Stomach (tissue), 9 donors: Measurements from ENCODE around the gene ERBB4. TPM values are rescaled to one million over a fixed set of nuclear protein-coding genes. Genes with fewer than 3 reads are reported as not detected.

Experiments
- DNase-seq, 2 donors: peaks; one replicate each; pipeline versions ENCODE4 v3.0.0 to v3.0.0-alpha.2; 2013 to 2019
- H3K27ac ChIP-seq, 5 donors: fragments of 200-600 bp in 4 of 5; sonication (generic) in 4 of 5; one replicate each; pipeline ENCODE4 v1.5.1; 2013 to 2019; ENCODE audit warnings: mild to moderate bottlenecking in 1 of 5, moderate library complexity in 1 of 5
- H3K27me3 ChIP-seq, 3 donors: fragments of 200-600 bp; sonication (generic); one replicate each; pipeline ENCODE4 v1.5.1; 2017 to 2019; ENCODE audit warnings: mixed run types in 1 of 3
- H3K36me3 ChIP-seq, 4 donors: fragments of 200-600 bp; sonication (generic); 1 replicate in 3 of 4; 2 replicates in 1 of 4; pipeline ENCODE4 v1.5.1; 2016 to 2019
- H3K4me1 ChIP-seq, 4 donors: fragments of 200-600 bp; sonication (generic); one replicate each; pipeline ENCODE4 v1.5.1; 2016 to 2019
- H3K4me3 ChIP-seq, 4 donors: fragments of 200-600 bp; sonication (generic) in 3 of 4; one replicate each; pipeline ENCODE4 v1.5.1; 2016 to 2019; ENCODE audit warnings: mild to moderate bottlenecking in 1 of 4
- H3K9me3 ChIP-seq, 4 donors: fragments of 200-600 bp; sonication (generic); one replicate each; pipeline ENCODE4 v1.5.1; 2016 to 2019
- EP300 ChIP-seq: sonication (generic); formaldehyde crosslinking; IDR thresholded peaks from one replicate; pipeline ENCODE4 v1.6.1; 2017; ENCODE audit warnings: antibody characterized with exemption
- POLR2A ChIP-seq, 4 donors: fragments of 450-650 bp; IDR thresholded peaks; one replicate each; pipeline ENCODE4 v1.6.1; 2016; ENCODE audit warnings: antibody characterized with exemption in 4 of 4, control low read depth in 2 of 4, mild to moderate bottlenecking in 1 of 4, moderate library complexity in 1 of 4
- POLR2AphosphoS5 ChIP-seq, 3 donors: sonication (generic); formaldehyde crosslinking; IDR thresholded peaks; one replicate each; pipeline ENCODE4 v1.6.1; 2016; ENCODE audit warnings: antibody characterized with exemption in 3 of 3
- WGBS, 5 donors: extraction: QIAGEN DNeasy Blood & Tissue Kit in 3 of 5; methylation state at CpG; one replicate each; pipeline versions ENCODE4 v1.1.5 to v1.1.7; 2013 to 2018; 5-methylcytosine and 5-hydroxymethylcytosine counted together
- intact Hi-C: fragments of 100-400 bp; cut with DNase I; formaldehyde crosslinking; loops from one replicate; pipeline ENCODE4 v1.15.1; 2023; ENCODE audit warnings: low total_unique reads
- polyA plus RNA-seq, 3 donors: library from polyadenylated mRNA; stranded (reverse); fragments of 200-250 nt; gene quantifications; one replicate each; pipeline ENCODE4 v1.2.3, GENCODE V29; 2013
- total RNA-seq, 5 donors: library from RNA; depleted of rRNA; stranded (reverse); fragments of >200 nt; gene quantifications; one replicate each; pipeline versions ENCODE4 v1.1.0 to v1.2.3, GENCODE V29; 2014 to 2016
- TF ChIP-seq, protein P1 (sequence below), 7 experiments: fragments of 450-650 bp in 4 of 7; fragments of 200-600 bp in 3 of 7; sonication (generic) in 3 of 7; IDR thresholded peaks; one replicate each; pipeline ENCODE4 v1.5.1; 2016 to 2019; ENCODE audit warnings: antibody characterized with exemption in 7 of 7, control low read depth in 2 of 7, mild to moderate bottlenecking in 1 of 7
- donor health status: healthy with polysubstance abuse.
- donor health status: Bipolar disorder and iron deficiency.
- donor health status: healthy.

Gene ERBB4
- total and polyA plus RNA-seq, 8 donors = 0.12 to 2.5 (median 0.45) TPM; not detected in 1

GRCh38 chr2:211967234-211967633 is 571.4 kb downstream of the ERBB4 start:
- TF ChIP-seq POLR2A (IDR thresholded peaks at IDR 0.05) (no peak), POLR2AphosphoS5 (IDR thresholded peaks at IDR 0.05) (no peak), EP300 (no peak)
- TF ChIP-seq, protein P1, sequence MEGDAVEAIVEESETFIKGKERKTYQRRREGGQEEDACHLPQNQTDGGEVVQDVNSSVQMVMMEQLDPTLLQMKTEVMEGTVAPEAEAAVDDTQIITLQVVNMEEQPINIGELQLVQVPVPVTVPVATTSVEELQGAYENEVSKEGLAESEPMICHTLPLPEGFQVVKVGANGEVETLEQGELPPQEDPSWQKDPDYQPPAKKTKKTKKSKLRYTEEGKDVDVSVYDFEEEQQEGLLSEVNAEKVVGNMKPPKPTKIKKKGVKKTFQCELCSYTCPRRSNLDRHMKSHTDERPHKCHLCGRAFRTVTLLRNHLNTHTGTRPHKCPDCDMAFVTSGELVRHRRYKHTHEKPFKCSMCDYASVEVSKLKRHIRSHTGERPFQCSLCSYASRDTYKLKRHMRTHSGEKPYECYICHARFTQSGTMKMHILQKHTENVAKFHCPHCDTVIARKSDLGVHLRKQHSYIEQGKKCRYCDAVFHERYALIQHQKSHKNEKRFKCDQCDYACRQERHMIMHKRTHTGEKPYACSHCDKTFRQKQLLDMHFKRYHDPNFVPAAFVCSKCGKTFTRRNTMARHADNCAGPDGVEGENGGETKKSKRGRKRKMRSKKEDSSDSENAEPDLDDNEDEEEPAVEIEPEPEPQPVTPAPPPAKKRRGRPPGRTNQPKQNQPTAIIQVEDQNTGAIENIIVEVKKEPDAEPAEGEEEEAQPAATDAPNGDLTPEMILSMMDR (IDR thresholded peaks at IDR 0.05) = no peak
- intact Hi-C loops = no loop called here
- H3K9me3 ChIP-seq = peaks cover 0 to 11% (median 8%) of the 10 kb centered on the region in 4 donors

DNA sequence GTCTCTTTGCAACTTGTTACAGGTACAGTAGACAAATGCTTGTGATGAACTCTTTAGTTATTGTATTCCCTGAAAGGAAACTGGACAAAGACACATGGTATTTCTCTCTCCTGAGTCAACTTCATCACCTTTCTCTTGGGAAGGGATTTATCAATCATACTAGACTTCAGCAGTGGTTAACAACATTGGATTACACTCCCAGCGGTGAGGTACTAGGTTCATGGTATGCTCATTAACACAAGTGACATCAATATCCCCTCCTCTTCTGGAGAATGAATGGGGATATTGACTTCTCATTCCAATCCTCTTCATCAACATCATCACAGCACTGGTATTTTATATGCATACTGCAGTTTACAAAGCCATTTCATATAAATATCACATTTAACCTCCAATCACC is 574.6 kb downstream of the ERBB4 start:
- Histone ChIP-seq H3K9me3 (no peaks in the 10 kb centered on the region), H3K4me1 (no peaks in the 10 kb centered on the region), H3K4me3 (no peak overlapping the region), H3K27me3 (no peaks in the 10 kb centered on the region), H3K27ac (no peak overlapping the region), H3K36me3 (no peaks in the 10 kb centered on the region)
- no peak for DNase-seq
- TF ChIP-seq, protein P1 (IDR thresholded peaks at IDR 0.05) = no peak
- TF ChIP-seq POLR2AphosphoS5 (IDR thresholded peaks at IDR 0.05) (no peak), EP300 (no peak), POLR2A (IDR thresholded peaks at IDR 0.05) (no peak)
- 75 to 90% (median 78%) methylated on average over 1 of the region's 1 CpG for WGBS, 5 donors
- intact Hi-C loops = no loop called here

More at GRCh38 chr2:211967234-211967633, 571.4 kb downstream of the ERBB4 start:
- H3K4me3 ChIP-seq = no peak overlapping the region
- WGBS, 5 donors = 81 to 94% (median 90%) methylated on average over 1 of the region's 1 CpG
- no peaks in the 10 kb centered on the region for H3K27me3 ChIP-seq
- no peak overlapping the region for H3K27ac ChIP-seq
- H3K36me3 ChIP-seq = no peaks in the 10 kb centered on the region
- no peaks in the 10 kb centered on the region for H3K4me1 ChIP-seq
- DNase-seq = no peak

- WGBS, 5 donors = 68 to 81% (median 76%) methylated on average over 1 of the region's 1 CpG
- H3K27me3 ChIP-seq = no peaks in the 10 kb centered on the region
- intact Hi-C loops = no loop called here
- no peaks in the 10 kb centered on the region for H3K4me1 ChIP-seq
- DNase-seq = no peak
- TF ChIP-seq POLR2AphosphoS5 (IDR thresholded peaks at IDR 0.05) = no peak
- no peak for TF ChIP-seq POLR2A (IDR thresholded peaks at IDR 0.05)
- TF ChIP-seq, protein P1 (IDR thresholded peaks at IDR 0.05) = no peak
- TF ChIP-seq EP300 = no peak
- H3K9me3 ChIP-seq = no peaks in the 10 kb centered on the region
- no peaks in the 10 kb centered on the region for H3K36me3 ChIP-seq
- no peak overlapping the region for H3K27ac ChIP-seq
- no peak overlapping the region for H3K4me3 ChIP-seq
Measured at GRCh38 chr2:211957799-211958198, 580.8 kb downstream of the ERBB4 start.

- no peak overlapping the region for H3K27ac ChIP-seq
- WGBS, 5 donors = 72 to 96% (median 84%) methylated on average over 1 of the region's 1 CpG
- TF ChIP-seq, protein P1 (IDR thresholded peaks at IDR 0.05) = no peak
- no peak for TF ChIP-seq POLR2A (IDR thresholded peaks at IDR 0.05)
- no peak for TF ChIP-seq POLR2AphosphoS5 (IDR thresholded peaks at IDR 0.05)
- no peak for TF ChIP-seq EP300
- H3K9me3 ChIP-seq = no peaks in the 10 kb centered on the region
- no peak overlapping the region for H3K4me3 ChIP-seq
- H3K4me1 ChIP-seq = no peaks in the 10 kb centered on the region
- no peaks in the 10 kb centered on the region for H3K36me3 ChIP-seq
- no peaks in the 10 kb centered on the region for H3K27me3 ChIP-seq
- DNase-seq = no peak
- intact Hi-C loops = no loop called here
Measured at GRCh38 chr2:211955648-211956047, 583.0 kb downstream of the ERBB4 start.
